ENCODE data around the gene METTL15. TPM values are rescaled to one million over a fixed set of nuclear protein-coding genes. Genes with fewer than 3 reads are reported as not detected.

METTL15 gene
- total and polyA plus RNA-seq, 2 experiments from 2014 or later = 9.0 to 19.8 TPM

GRCh38 chr11:28347371-28347770 is 239.2 kb downstream of the METTL15 start:
- Mint-ChIP-seq H3K9me3 (no peaks in the 10 kb centered on the region; the same call in 2 of the 3 replicates), H3K4me3 (no peak overlapping the region), H3K27me3 (ENCODE audit: insufficient read depth, low read depth, poor library complexity) (no peaks in the 10 kb centered on the region), H3K36me3 (ENCODE audit: low read depth) (no peaks in the 10 kb centered on the region), H3K27ac (no peak overlapping the region), H3K4me1 (peaks cover 9% of the 10 kb centered on the region; the same call in 2 of the 3 replicates)
- no peak overlapping the region for H3K27ac ChIP-seq (ENCODE audit: low read depth)
- H3K4me2 ChIP-seq = no peak overlapping the region
- TF ChIP-seq ZNF462 (CRISPR knock-in tag; IDR thresholded peaks at IDR 0.05) (no peak), STAT1 (IDR thresholded peaks at IDR 0.05; ENCODE audit: unreplicated experiment) (no peak), ETS1 (IDR thresholded peaks at IDR 0.05) (no peak), EZH2phosphoT487 (IDR thresholded peaks at IDR 0.05; ENCODE audit: unreplicated experiment) (no peak), EZH2 (IDR thresholded peaks at IDR 0.05; ENCODE audit: low read depth, unreplicated experiment) (no peak), NANOG (IDR thresholded peaks at IDR 0.05; ENCODE audit: borderline replicate concordance) (no peak), POLR2AphosphoS5 (IDR thresholded peaks at IDR 0.05; ENCODE audit: low read depth) (no peak), JUNB (IDR thresholded peaks at IDR 0.05; ENCODE audit: unreplicated experiment) (no peak)
- H3K9me2 ChIP-seq (ENCODE audit: insufficient read depth) = 0 out of 2 replicates have a peak, but pooled peaks cover 3% of the 10 kb centered on the region
- H3K4me1 ChIP-seq (ENCODE audit: insufficient read depth) = peaks cover 3% of the 10 kb centered on the region; the same call in 1 of the 2 replicates
- no peak for DNase-seq (ENCODE audit: low spot score)
- H3K79me2 ChIP-seq (replicated peaks; ENCODE audit: insufficient read depth) = no peaks in the 10 kb centered on the region
- no peak overlapping the region for H3K4me3 ChIP-seq
- H4K20me1 ChIP-seq (replicated peaks; ENCODE audit: insufficient read depth) = no peaks in the 10 kb centered on the region
- no peak overlapping the region for H2AFZ ChIP-seq
- no peaks in the 10 kb centered on the region for H3K27me3 ChIP-seq (ENCODE audit: insufficient read depth)
- ATAC-seq = no peak
- no peaks in the 10 kb centered on the region for H3F3A ChIP-seq (replicated peaks; ENCODE audit: low read depth)
- H3K36me3 ChIP-seq (ENCODE audit: insufficient read depth) = no peaks in the 10 kb centered on the region

All from GM23338 (cell line).